BJ (cell line): ENCODE results near the gene PARD3. TPM values are rescaled to one million over a fixed set of nuclear protein-coding genes. Genes with fewer than 3 reads are reported as not detected.
A peak's percentile ranks its signal among the peaks of the same experiment; 100 is the strongest.

Source experiments
- CTCF ChIA-PET: fragments of 350-600 bp; formaldehyde crosslinking; extraction: SDS; loops from one replicate; lab custom pipeline; 2021; ENCODE audit warnings: antibody characterized with exemption, inconsistent platforms; lab: Yijun Ruan, JAX
- POLR2A ChIA-PET: fragments of 300-600 bp; sonication (Branson Sonifier 250); formaldehyde crosslinking; extraction: SDS; loops from one replicate; lab custom pipeline; 2021; ENCODE audit warnings: antibody characterized with exemption; lab: Charles Lee
- DNase-seq: peaks from one replicate; pipeline ENCODE4 v3.0.0-alpha.2; 2011; ENCODE audit warnings: low read depth
- H3K27me3 ChIP-seq: 2 replicates; pipeline ENCODE4 v1.6.0; 2011; ENCODE audit warnings: low read length; ENCODE audit not compliant: control insufficient read depth, insufficient read depth
- H3K36me3 ChIP-seq: 2 replicates; pipeline ENCODE4 v1.5.1; 2011; ENCODE audit warnings: low read length; ENCODE audit not compliant: control insufficient read depth, insufficient read depth
- H3K4me3 ChIP-seq: 2 replicates; pipeline ENCODE4 v1.5.1; 2011; ENCODE audit warnings: low read depth, mild to moderate bottlenecking, control low read depth, low read length
- polyA plus RNA-seq: library from polyadenylated mRNA; depleted of rRNA; stranded (reverse); fragments of >200 nt; gene quantifications from 2 replicates; pipeline ENCODE4 v1.2.3, GENCODE V29; 2011
- TF ChIP-seq, protein P1 (sequence below): IDR thresholded peaks from 2 replicates; pipeline ENCODE4 v1.5.1; 2011; ENCODE audit warnings: low read depth, mild to moderate bottlenecking, control low read depth, inconsistent platforms, low read length, moderate library complexity; ENCODE audit not compliant: insufficient read depth

PARD3 gene
- polyA plus RNA-seq, 1 experiment: 17.7 TPM

- H3K4me3 ChIP-seq: no peak overlapping the region
- H3K36me3 ChIP-seq: no peaks in the 10 kb centered on the region
- ChIA-PET POLR2A (no interaction called here), CTCF (interaction anchor here (1.7 kb wide), 1 partner anchor 10 kb away, joined by 4 read pairs; no protein-coding TSS in a partner anchor)
- TF ChIP-seq, protein P1, sequence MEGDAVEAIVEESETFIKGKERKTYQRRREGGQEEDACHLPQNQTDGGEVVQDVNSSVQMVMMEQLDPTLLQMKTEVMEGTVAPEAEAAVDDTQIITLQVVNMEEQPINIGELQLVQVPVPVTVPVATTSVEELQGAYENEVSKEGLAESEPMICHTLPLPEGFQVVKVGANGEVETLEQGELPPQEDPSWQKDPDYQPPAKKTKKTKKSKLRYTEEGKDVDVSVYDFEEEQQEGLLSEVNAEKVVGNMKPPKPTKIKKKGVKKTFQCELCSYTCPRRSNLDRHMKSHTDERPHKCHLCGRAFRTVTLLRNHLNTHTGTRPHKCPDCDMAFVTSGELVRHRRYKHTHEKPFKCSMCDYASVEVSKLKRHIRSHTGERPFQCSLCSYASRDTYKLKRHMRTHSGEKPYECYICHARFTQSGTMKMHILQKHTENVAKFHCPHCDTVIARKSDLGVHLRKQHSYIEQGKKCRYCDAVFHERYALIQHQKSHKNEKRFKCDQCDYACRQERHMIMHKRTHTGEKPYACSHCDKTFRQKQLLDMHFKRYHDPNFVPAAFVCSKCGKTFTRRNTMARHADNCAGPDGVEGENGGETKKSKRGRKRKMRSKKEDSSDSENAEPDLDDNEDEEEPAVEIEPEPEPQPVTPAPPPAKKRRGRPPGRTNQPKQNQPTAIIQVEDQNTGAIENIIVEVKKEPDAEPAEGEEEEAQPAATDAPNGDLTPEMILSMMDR: no peak
- H3K27me3 ChIP-seq: no peaks in the 10 kb centered on the region
- DNase-seq: no peak
These were observed 227.4 kb downstream of the PARD3 start for GRCh38 chr10:34587680-34588019.

- Histone ChIP-seq H3K27me3 (no peaks in the 10 kb centered on the region), H3K4me3 (no peak overlapping the region), H3K36me3 (no peaks in the 10 kb centered on the region)
- ChIA-PET POLR2A (no interaction called here), CTCF (interaction anchor here (1.7 kb wide), 1 partner anchor 10 kb away, joined by 4 read pairs; no protein-coding TSS in a partner anchor)
- TF ChIP-seq, protein P1: no peak
- no peak for DNase-seq
These were observed 228.0 kb downstream of the PARD3 start for GRCh38 chr10:34587002-34587679.

DNA sequence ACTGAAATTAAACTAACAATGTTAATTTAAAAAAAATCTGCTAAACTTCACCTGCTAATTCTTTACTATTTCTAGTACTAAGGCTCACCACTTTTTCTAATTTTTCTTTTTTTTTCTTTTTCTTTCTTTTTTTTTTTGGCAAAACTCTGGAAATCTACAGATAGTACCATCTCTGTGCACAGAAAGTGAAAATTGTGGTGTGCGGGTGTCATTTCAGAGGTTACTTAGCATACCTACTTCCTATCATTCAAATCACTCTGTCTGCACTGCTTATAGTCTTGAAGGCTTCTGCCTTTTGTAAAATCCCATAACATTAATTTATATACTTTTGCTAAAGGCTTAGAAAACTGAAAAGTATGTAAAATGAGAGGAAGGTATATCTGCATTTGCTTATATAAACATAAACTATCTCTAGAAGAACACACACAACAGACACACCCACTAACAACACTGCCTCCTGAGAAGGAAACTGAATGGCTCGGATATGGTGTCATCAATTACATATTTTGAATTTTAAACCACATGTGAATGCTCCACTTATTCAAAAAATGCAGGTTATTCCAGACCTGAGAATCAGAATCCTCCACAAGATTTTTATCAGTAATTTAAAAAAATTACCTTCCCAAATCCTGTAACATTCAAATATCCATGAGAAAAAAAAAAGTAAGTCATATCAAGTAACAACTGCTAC is 229.5 kb downstream of the PARD3 start:
- ChIA-PET POLR2A (no interaction called here), CTCF (no interaction called here)
- H3K4me3 ChIP-seq: no peak overlapping the region
- H3K27me3 ChIP-seq: no peaks in the 10 kb centered on the region
- DNase-seq: no peak
- H3K36me3 ChIP-seq: no peaks in the 10 kb centered on the region
- TF ChIP-seq, protein P1: no peak

DNA sequence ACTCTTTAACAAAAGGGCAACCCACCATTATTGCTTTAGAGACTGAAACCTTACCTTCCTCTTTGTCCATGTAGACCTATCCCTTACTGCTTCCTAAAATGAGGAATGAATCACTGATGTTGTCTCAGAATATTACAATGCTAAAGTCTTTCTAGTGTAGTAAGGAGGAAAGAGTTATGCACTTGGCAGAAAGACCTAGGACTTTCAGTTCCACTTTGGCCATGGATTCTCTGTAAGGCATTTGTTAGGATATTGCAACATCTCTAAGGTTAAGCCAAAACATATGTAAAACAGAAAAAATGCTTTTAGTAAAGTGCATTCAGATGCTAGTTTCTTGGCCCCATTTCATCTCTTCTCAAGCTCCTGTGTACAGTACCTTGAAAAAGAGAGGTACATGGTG is 230.9 kb downstream of the PARD3 start:
- CTCF ChIA-PET: interaction anchor here (1.0 kb wide), 1 partner anchor 14 kb away, joined by 3 read pairs; no protein-coding TSS in a partner anchor
- H3K27me3 ChIP-seq: no peaks in the 10 kb centered on the region
- POLR2A ChIA-PET: no interaction called here
- H3K36me3 ChIP-seq: no peaks in the 10 kb centered on the region
- TF ChIP-seq, protein P1: no peak
- DNase-seq: peak; percentile 81
- no peak overlapping the region for H3K4me3 ChIP-seq

DNA sequence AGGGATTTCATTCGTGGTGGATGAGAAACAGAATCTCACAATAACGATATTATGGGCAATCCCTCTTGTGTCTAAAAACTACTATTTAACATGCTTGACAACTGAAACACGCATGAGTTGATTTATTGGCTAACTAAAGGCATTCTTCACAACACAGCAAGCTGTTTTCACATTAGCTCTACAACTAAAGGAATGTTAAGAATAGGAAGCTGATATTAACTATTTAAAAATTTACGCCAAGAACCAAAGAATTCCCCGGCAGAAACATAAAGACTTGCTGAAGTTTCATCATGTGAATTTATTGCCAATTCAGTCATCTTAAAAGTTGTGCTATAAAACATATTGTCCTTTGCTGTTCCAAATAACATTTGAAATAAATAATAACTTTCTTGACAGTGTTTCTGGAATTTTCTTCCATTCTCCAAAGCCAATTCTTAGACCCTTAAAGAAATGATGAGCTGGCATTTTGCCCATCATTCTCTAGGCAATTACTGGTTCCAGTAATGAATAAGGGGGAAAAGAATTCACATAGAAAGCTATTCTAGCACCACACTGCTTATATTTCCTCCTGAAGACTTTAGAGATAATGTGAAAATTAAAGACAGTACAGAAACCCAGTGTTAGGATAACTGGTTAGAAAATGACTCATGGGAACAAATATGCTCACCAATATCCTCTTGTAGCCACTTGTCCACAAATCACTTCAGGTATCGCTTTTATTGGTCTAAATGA is 233.1 kb downstream of the PARD3 start:
- POLR2A ChIA-PET: no interaction called here
- H3K4me3 ChIP-seq: no peak overlapping the region
- TF ChIP-seq, protein P1: no peak
- no peaks in the 10 kb centered on the region for H3K27me3 ChIP-seq
- no peak for DNase-seq
- CTCF ChIA-PET: interaction anchor here (2.0 kb wide), 1 partner anchor 56 kb away, joined by 7 read pairs; no protein-coding TSS in a partner anchor
- no peaks in the 10 kb centered on the region for H3K36me3 ChIP-seq
